HG03108 (cell line): ENCODE results near the gene SELENOK.

ENCODE experiments used
- ATAC-seq: cut with Tn5 transposase; IDR thresholded peaks from one replicate; pipeline ENCODE4 v1.9.1; 2021; ENCODE audit warnings: moderate library complexity; ENCODE audit not compliant: unreplicated experiment

SELENOK gene

GRCh38 chr3:53884623-53885022, 7.0 kb downstream of the SELENOK start:
- no peak for ATAC-seq

DNA sequence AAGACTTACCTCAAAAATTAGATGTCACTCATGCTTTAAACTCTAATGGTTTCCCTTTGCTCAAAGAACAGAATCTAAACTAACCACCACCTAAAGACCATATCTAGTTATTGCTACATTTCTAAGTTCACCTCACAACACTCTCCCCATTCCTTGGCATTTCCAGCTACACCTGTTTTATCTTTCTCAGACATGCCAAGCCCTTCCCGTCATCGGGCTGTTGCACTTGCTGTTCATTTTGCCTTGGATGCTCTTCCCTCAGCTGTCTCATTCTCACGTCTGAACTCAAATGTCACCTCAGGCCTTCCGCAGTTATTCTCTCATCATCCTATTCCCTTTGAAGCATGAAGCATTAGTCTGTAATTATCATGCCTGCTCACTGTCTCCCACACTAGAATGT, 8.7 kb downstream of the SELENOK start:
- no peak for ATAC-seq

GRCh38 chr3:53881691-53882593, 9.7 kb downstream of the SELENOK start, which contains the start of gene ACTR8:
Gene ACTR8 (minus strand): TSS chr3:53882152. CDS start chr3:53882101, 51 bp downstream.
- ATAC-seq = peak; percentile 83

DNA sequence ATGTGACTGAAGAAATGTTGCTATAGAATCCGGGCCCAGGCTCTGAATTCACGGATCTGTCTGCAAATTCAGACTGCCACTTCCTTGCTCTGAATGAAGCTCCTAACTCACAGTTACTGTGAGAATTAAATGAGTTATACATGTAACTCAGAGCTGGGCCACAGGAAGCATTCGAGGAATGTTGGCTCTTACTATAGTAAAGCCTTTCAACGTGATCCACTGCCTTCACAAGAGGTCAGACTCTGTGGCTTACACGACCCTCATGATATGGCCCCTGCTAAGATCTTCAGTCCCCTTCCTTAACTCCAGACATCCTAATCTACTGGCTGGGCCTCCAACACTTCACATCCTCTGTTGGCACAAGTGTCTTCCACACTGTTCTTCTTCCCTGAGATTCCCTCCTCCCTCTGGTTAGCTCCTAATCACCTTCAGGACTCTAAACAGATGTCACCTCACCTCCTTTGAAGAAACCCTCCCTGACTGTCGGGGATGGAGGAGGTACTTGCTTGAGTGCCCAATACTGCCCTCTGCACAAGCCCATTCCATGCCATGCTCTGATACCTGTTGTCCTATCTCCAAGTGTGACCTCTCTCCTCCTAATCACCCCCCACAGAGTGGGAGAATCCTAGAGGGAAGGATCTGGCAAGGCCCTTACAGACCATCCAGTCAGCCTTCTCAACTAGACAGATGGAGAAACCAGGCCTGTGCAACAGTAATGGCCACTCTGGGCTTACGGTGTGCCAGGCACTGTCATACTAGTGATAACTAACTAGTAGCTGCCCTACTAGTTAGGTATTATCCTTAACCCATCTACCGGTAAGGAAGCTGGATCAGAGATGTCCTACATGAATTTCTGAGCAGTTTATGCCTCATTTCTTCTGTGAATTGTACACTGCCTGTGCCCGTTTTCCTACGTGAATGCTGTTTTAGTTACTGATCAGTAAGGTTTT, 11.0 kb downstream of the SELENOK start:
- no peak for ATAC-seq

DNA sequence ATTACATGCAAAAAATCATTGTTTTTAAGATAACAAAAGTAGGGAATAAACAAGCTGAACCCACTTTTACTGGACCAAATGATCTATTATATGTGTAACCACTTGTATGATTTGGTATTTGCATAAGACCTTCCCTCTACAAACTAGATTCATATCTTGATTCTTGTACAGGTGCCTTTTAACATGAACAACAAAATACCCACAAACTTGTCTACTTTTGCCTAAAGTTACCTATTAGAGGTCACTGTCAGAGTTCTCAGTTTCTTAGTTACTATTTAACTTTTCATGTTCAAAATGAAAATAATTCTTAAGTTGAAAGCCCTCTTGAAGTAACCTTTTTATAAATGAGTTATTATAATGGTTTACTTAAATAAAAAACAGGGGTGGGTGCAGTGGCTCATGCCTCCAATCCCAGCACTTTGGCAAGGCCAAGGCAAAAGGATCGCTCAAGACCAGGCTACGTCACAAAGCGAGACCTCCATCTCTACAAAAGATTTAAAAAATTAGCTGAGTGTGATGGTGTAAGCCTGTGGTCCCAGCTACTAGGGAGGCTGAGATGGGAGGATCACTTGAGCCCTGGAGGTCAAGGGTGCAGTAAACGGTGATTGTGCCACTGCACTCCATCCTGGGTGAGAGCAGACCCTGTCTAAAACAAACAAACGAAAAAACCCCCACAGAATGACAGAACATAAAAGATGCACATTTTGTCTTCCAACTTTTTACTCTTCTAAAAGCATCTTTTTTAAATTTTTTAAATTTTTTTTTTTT, 25.7 kb downstream of the SELENOK start:
- peak; percentile 68 for ATAC-seq

DNA sequence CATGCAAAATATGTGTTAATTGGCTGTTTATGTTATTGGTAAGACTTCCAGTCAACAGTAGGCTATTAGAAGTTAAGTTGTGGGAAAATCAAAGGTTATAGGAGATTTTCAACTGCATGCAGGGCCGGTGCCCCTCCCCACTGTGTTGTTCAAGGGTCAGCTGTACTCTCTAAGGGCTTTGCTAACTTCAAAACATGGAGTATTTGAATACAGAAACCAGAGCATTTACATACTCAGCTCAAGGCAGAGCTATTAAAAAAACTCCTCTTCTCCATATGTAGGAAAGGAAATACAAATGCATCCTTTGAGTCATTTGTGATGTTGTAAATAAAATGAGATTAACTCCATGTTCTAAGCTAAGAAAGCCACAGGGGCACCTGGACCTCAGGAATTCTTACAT, 28.5 kb downstream of the SELENOK start:
- ATAC-seq = no peak

- ATAC-seq = no peak
Measured at GRCh38 chr3:53862241-53862640, 29.4 kb downstream of the SELENOK start.

- no peak for ATAC-seq
Measured at GRCh38 chr3:53860196-53860595, 31.5 kb downstream of the SELENOK start.

- ATAC-seq = no peak
Measured at GRCh38 chr3:53859178-53859577, 32.5 kb downstream of the SELENOK start.

GRCh38 chr3:53858096-53858741, 33.4 kb downstream of the SELENOK start:
- ATAC-seq = no peak

DNA sequence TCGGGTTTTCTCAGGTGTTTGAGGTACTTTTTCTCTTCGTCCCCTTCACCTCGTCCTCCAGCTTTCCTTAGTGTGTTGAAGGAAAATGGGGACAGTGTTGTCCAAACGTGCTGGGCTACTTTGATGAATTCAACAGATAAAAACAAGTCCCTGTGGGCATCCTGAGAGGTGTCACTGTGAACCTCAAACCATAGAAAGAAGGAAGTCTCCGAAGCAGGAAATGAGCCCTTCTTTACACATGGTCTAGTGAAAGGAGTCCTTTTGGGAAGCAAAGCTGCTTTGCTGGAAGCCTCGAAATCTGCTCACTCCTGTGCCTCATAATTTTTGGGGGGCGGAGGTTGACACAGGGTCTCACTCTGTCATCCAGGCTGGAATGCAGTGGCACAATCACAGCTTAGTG, 34.7 kb downstream of the SELENOK start:
- ATAC-seq = no peak

DNA sequence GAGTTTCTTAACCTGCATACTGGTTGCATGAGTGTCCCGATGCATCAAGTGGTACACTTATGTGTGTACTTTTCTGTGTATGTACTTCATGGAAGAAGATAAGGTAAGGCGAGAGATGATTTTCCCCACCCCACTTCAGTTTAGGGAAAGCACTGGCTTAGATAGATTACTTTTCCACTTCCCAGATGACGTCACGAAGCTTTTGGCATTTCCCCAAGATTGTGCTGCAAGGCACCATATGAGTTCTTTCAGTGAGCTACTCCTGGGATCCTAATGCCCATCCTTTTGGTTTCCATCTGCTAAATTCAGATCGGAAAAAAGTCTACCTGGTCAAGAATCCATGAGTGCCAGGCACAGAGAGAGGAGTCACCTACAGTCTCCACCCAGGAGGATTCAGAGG, 40.8 kb downstream of the SELENOK start:
- no peak for ATAC-seq

DNA sequence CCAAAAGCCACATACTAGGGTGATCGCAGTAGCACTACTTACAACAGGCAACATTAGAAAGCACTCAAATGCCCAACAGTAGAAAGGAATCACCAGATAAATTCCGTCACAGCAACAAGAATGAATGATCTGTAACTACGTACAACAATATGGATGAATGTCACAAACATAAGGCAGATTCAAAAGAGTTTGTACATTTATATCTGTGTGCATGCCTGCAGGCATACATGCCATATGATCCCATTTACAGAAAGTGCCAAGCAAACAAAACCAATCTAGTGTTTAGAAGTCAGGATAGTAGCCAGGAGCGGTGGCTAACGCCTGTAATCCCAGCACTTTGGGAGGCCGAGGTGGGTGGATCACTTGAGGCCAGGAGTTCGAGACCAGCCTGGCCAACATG, 41.7 kb downstream of the SELENOK start:
- no peak for ATAC-seq

GRCh38 chr3:53846851-53847155, 44.9 kb downstream of the SELENOK start:
- no peak for ATAC-seq

- no peak for ATAC-seq
Measured at GRCh38 chr3:53846134-53846850, 45.4 kb downstream of the SELENOK start, which contains the start of the genes CHDH and IL17RB. Gene CHDH (minus strand): TSS chr3:53846419. CDS start chr3:53824008, 22,411 bp downstream. Gene IL17RB (plus strand): TSS chr3:53846568. CDS start chr3:53846589, 21 bp downstream.

GRCh38 chr3:53845881-53846133, 45.9 kb downstream of the SELENOK start:
- ATAC-seq = no peak

- ATAC-seq = no peak
Measured at GRCh38 chr3:53845103-53845880, 46.4 kb downstream of the SELENOK start.

DNA sequence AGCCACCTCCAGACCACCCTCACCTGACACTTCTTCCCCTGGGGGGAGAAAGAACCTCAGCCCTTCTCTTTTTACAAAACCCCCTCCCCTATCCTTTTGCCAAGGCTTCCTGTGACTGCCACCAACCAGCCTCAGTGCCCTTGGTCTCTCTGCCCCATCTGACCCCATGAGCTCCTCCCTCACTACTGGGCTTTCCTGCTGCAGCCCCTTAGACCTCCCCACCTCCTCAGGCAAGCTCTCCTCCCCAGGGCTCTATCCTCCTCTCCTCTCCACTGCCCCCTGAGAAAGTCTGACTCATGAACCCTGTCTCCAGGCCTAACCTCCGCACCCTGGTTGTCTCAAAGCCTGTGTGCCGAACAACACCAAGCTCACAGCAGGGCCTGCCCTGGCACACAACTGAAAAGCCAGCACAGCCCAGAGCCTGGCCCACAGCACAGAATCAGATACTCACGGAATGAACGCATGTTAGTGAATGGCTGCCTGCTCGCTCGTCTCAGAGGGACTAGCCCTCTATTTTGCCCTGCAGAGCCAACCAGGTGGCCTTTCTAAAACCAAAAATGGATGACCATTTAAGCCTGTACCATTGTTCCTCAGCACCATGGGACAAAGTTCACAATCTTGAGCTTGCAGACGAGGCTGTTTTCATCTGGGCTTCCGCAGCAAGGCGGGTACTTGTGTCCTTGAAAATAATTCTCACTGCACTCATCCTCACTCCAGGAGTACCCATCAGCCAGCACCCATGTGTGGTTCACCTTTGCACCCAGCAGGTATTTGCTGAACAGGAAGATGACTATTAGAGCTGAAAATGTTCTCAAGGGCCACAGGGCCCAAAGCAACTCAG, 47.2 kb downstream of the SELENOK start:
- peak; percentile 3 for ATAC-seq
